ENCODE measurements around the gene IGFBP1.

Gene IGFBP1

GRCh38 chr7:45893996-45894664 is 5.8 kb downstream of the IGFBP1 start:
- Histone ChIP-seq H3K9ac (ENCODE audit: low read length) (no peak overlapping the region), H3K4me3 (ENCODE audit: insufficient read depth, low read length, poor library complexity, severe bottlenecking) (no peak overlapping the region), H3K79me2 (ENCODE audit: insufficient read depth, low read length) (no peaks in the 10 kb centered on the region), H2AFZ (ENCODE audit: low read depth, low read length, severe bottlenecking) (no peak overlapping the region), H3K27me3 (ENCODE audit: low read length) (no peaks in the 10 kb centered on the region), H3K9me2 (replicated peaks; ENCODE audit: insufficient read depth, low read length) (no peaks in the 10 kb centered on the region; the same call in 1 of the 2 replicates), H3K9me3 (ENCODE audit: insufficient read depth, low read length) (no peaks in the 10 kb centered on the region), H4K20me1 (ENCODE audit: low read depth, low read length) (no peaks in the 10 kb centered on the region), H3K27ac (ENCODE audit: low read depth, low read length) (no peak overlapping the region), H3F3A (ENCODE audit: insufficient read depth) (no peaks in the 10 kb centered on the region), H3K36me3 (ENCODE audit: low read length) (no peaks in the 10 kb centered on the region), H3K4me2 (ENCODE audit: low read depth, low read length, poor library complexity, severe bottlenecking) (no peak overlapping the region)
- no peak for TF ChIP-seq EZH2phosphoT487 (conservative IDR thresholded peaks at IDR 0.05; ENCODE audit: low read length)

- TF ChIP-seq CTCF (IDR thresholded peaks at IDR 0.05; ENCODE audit: insufficient read depth, low read length, poor library complexity, severe bottlenecking) = no peak
- H3K27me3 ChIP-seq (ENCODE audit: low read length) = no peaks in the 10 kb centered on the region
- no peaks in the 10 kb centered on the region for H3K36me3 ChIP-seq (ENCODE audit: low read length)
- no peak overlapping the region for H3K27ac ChIP-seq (ENCODE audit: low read depth, low read length)
- H3K4me2 ChIP-seq (ENCODE audit: low read depth, low read length, poor library complexity, severe bottlenecking) = no peak overlapping the region
- H3K79me2 ChIP-seq (ENCODE audit: insufficient read depth, low read length) = no peaks in the 10 kb centered on the region
- no peak overlapping the region for H3K9ac ChIP-seq (ENCODE audit: low read length)
- no peaks in the 10 kb centered on the region; the same call in 1 of the 2 replicates for H3K9me2 ChIP-seq (replicated peaks; ENCODE audit: insufficient read depth, low read length)
- no peak overlapping the region for H3K4me3 ChIP-seq (ENCODE audit: insufficient read depth, low read length, poor library complexity, severe bottlenecking)
- H4K20me1 ChIP-seq (ENCODE audit: low read depth, low read length) = no peaks in the 10 kb centered on the region
- no peak overlapping the region for H2AFZ ChIP-seq (ENCODE audit: low read depth, low read length, severe bottlenecking)
- no peaks in the 10 kb centered on the region for H3F3A ChIP-seq (ENCODE audit: insufficient read depth)
- no peaks in the 10 kb centered on the region for H3K9me3 ChIP-seq (ENCODE audit: insufficient read depth, low read length)
These were observed 6.4 kb downstream of the IGFBP1 start for GRCh38 chr7:45894665-45895062.

- H3F3A ChIP-seq (ENCODE audit: insufficient read depth) = no peaks in the 10 kb centered on the region
- TF ChIP-seq CTCF (IDR thresholded peaks at IDR 0.05; ENCODE audit: insufficient read depth, low read length, poor library complexity, severe bottlenecking) (no peak), EZH2phosphoT487 (conservative IDR thresholded peaks at IDR 0.05; ENCODE audit: low read length) (no peak)
- H2AFZ ChIP-seq (ENCODE audit: low read depth, low read length, severe bottlenecking) = no peak overlapping the region
- no peak overlapping the region for H3K4me3 ChIP-seq (ENCODE audit: insufficient read depth, low read length, poor library complexity, severe bottlenecking)
- H3K36me3 ChIP-seq (ENCODE audit: low read length) = no peaks in the 10 kb centered on the region
- H3K27me3 ChIP-seq (ENCODE audit: low read length) = no peaks in the 10 kb centered on the region
- H4K20me1 ChIP-seq (ENCODE audit: low read depth, low read length) = no peaks in the 10 kb centered on the region
- H3K4me2 ChIP-seq (ENCODE audit: low read depth, low read length, poor library complexity, severe bottlenecking) = no peak overlapping the region
- H3K9me3 ChIP-seq (ENCODE audit: insufficient read depth, low read length) = no peaks in the 10 kb centered on the region
- no peaks in the 10 kb centered on the region for H3K79me2 ChIP-seq (ENCODE audit: insufficient read depth, low read length)
- no peak overlapping the region for H3K9ac ChIP-seq (ENCODE audit: low read length)
- H3K9me2 ChIP-seq (replicated peaks; ENCODE audit: insufficient read depth, low read length) = no peaks in the 10 kb centered on the region; the same call in 1 of the 2 replicates
- no peak overlapping the region for H3K27ac ChIP-seq (ENCODE audit: low read depth, low read length)
These were observed 8.9 kb downstream of the IGFBP1 start for GRCh38 chr7:45897042-45897690.

GRCh38 chr7:45898222-45898621 is 9.9 kb downstream of the IGFBP1 start:
- H3K27me3 ChIP-seq (ENCODE audit: low read length) = no peaks in the 10 kb centered on the region
- no peaks in the 10 kb centered on the region for H3K36me3 ChIP-seq (ENCODE audit: low read length)
- no peaks in the 10 kb centered on the region for H3K79me2 ChIP-seq (ENCODE audit: insufficient read depth, low read length)
- no peaks in the 10 kb centered on the region for H3F3A ChIP-seq (ENCODE audit: insufficient read depth)
- no peak for TF ChIP-seq CTCF (IDR thresholded peaks at IDR 0.05; ENCODE audit: insufficient read depth, low read length, poor library complexity, severe bottlenecking)
- no peak overlapping the region for H3K9ac ChIP-seq (ENCODE audit: low read length)
- no peaks in the 10 kb centered on the region; the same call in 1 of the 2 replicates for H3K9me2 ChIP-seq (replicated peaks; ENCODE audit: insufficient read depth, low read length)
- no peaks in the 10 kb centered on the region for H4K20me1 ChIP-seq (ENCODE audit: low read depth, low read length)
- H2AFZ ChIP-seq (ENCODE audit: low read depth, low read length, severe bottlenecking) = no peak overlapping the region
- H3K4me3 ChIP-seq (ENCODE audit: insufficient read depth, low read length, poor library complexity, severe bottlenecking) = no peak overlapping the region
- no peak overlapping the region for H3K4me2 ChIP-seq (ENCODE audit: low read depth, low read length, poor library complexity, severe bottlenecking)
- no peaks in the 10 kb centered on the region for H3K9me3 ChIP-seq (ENCODE audit: insufficient read depth, low read length)
- no peak overlapping the region for H3K27ac ChIP-seq (ENCODE audit: low read depth, low read length)

All from SU-DHL-6 (cell line).